Endothelial cell of umbilical vein (primary cell): ENCODE measurements around the gene MSL1.

Experiments used
- EZH2 ChIP-seq: IDR thresholded peaks from 2 replicates; pipeline ENCODE4 v1.6.1; 2012; ENCODE audit warnings: borderline replicate concordance, low read depth, mild to moderate bottlenecking, moderate library complexity, low read length, inconsistent platforms; ENCODE audit not compliant: severe bottlenecking
- POLR2A ChIP-seq: IDR thresholded peaks from 2 replicates; pipeline ENCODE4 v1.6.1; 2012; ENCODE audit warnings: low read depth, mild to moderate bottlenecking, control low read depth, low read length
- POLR2AphosphoS5 ChIP-seq: IDR thresholded peaks from 2 replicates; pipeline ENCODE4 v1.6.1; 2012; ENCODE audit warnings: low read depth, mild to moderate bottlenecking, control low read depth, low read length, moderate library complexity; ENCODE audit not compliant: insufficient read depth
- TF ChIP-seq, protein P1 (sequence below), 2 donors: IDR thresholded peaks; 1 replicate in 1 of 2; 2 replicates in 1 of 2; pipeline ENCODE4 v1.5.1; 2011; ENCODE audit warnings: low read length in 2 of 2, mild to moderate bottlenecking in 2 of 2, moderate library complexity in 2 of 2, control low read depth in 1 of 2, inconsistent platforms in 1 of 2, low read depth in 1 of 2; ENCODE audit not compliant: insufficient read depth in 1 of 2; ENCODE audit errors: extremely low read depth in 1 of 2
- TF ChIP-seq, protein P2 (sequence below): IDR thresholded peaks from 2 replicates; pipeline ENCODE4 v1.6.1; 2011; ENCODE audit not compliant: insufficient read depth, insufficient read length

DNA sequence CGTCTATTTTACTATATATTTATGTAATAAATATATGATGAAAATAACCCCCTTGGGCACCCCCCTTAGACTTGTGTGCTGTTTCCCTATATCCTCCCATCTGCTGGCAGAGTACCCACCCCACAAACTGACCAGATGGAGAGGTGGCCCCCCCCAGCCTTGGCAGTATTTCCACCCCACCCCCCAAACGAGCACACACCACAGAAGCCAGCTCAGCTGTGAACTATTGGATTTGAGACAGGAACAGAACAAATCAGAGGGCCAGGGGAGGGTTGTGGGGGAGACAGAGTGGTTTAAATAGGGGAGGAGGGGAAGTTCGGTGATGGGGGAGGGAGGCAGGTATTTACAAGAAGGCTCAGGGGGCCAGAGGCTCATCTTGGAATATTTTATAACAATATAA is 29.2 kb upstream of the MSL1 start:
- TF ChIP-seq, protein P1, sequence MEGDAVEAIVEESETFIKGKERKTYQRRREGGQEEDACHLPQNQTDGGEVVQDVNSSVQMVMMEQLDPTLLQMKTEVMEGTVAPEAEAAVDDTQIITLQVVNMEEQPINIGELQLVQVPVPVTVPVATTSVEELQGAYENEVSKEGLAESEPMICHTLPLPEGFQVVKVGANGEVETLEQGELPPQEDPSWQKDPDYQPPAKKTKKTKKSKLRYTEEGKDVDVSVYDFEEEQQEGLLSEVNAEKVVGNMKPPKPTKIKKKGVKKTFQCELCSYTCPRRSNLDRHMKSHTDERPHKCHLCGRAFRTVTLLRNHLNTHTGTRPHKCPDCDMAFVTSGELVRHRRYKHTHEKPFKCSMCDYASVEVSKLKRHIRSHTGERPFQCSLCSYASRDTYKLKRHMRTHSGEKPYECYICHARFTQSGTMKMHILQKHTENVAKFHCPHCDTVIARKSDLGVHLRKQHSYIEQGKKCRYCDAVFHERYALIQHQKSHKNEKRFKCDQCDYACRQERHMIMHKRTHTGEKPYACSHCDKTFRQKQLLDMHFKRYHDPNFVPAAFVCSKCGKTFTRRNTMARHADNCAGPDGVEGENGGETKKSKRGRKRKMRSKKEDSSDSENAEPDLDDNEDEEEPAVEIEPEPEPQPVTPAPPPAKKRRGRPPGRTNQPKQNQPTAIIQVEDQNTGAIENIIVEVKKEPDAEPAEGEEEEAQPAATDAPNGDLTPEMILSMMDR (IDR thresholded peaks at IDR 0.05; ENCODE audit: extremely low read depth in 1 of 2, insufficient read depth in 1 of 2, low read depth in 1 of 2, low read length in 2 of 2): no peak
- TF ChIP-seq POLR2AphosphoS5 (no peak), POLR2A (no peak), EZH2 (no peak)
- TF ChIP-seq, protein P2, sequence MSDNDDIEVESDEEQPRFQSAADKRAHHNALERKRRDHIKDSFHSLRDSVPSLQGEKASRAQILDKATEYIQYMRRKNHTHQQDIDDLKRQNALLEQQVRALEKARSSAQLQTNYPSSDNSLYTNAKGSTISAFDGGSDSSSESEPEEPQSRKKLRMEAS: no peak
